Aorta (tissue), 5 donors: ENCODE measurements around the gene KIF26B. TPM values are rescaled to one million over a fixed set of nuclear protein-coding genes. Genes with fewer than 3 reads are reported as not detected.
"Not testable (repeated sequence)": the region's sequence is repeated elsewhere in the genome, so short reads cannot be mapped to it uniquely, and the experiment has no call there.

ENCODE experiments used
- ATAC-seq: fragments of 200-7000 bp; cut with Tn5 transposase; one replicate; pipeline ENCODE4 v1.9.1; 2022; ENCODE audit warnings: moderate library complexity; ENCODE audit not compliant: low FRiP score
- DNase-seq, 2 donors: peaks; one replicate each; pipeline ENCODE4 v3.0.0-alpha.2; 2020
- H3K27ac ChIP-seq, 2 donors: one replicate each; pipeline ENCODE4 v1.5.1; 2013; ENCODE audit warnings: low read length in 2 of 2, mild to moderate bottlenecking in 2 of 2, moderate library complexity in 2 of 2, control low read depth in 1 of 2, inconsistent platforms in 1 of 2, low read depth in 1 of 2
- H3K27me3 ChIP-seq, 2 donors: one replicate each; pipeline ENCODE4 v1.6.1; 2013; ENCODE audit warnings: control low read depth in 1 of 2, low read length in 1 of 2, mild to moderate bottlenecking in 1 of 2, moderate library complexity in 1 of 2; ENCODE audit not compliant: insufficient read depth in 2 of 2, control insufficient read depth in 1 of 2
- H3K36me3 ChIP-seq, 2 donors: one replicate each; pipeline ENCODE4 v1.6.1; 2013; ENCODE audit warnings: control low read depth in 1 of 2, low read length in 1 of 2, mild to moderate bottlenecking in 1 of 2; ENCODE audit not compliant: insufficient read depth in 2 of 2, control insufficient read depth in 1 of 2
- H3K4me1 ChIP-seq, 2 donors: one replicate each; pipeline ENCODE4 v1.6.1; 2013; ENCODE audit warnings: low read length in 2 of 2, control low read depth in 1 of 2, mild to moderate bottlenecking in 1 of 2, moderate library complexity in 1 of 2; ENCODE audit not compliant: insufficient read depth in 2 of 2, control insufficient read depth in 1 of 2
- H3K4me3 ChIP-seq, 2 donors: one replicate each; pipeline ENCODE4 v1.5.1; 2013; ENCODE audit warnings: low read length in 2 of 2, control low read depth in 1 of 2, mild to moderate bottlenecking in 1 of 2
- H3K9me3 ChIP-seq: one replicate; pipeline ENCODE4 v1.6.1; 2013; ENCODE audit warnings: mild to moderate bottlenecking, low read length; ENCODE audit not compliant: control insufficient read depth
- WGBS, 2 donors: extraction: QIAGEN DNeasy Blood & Tissue Kit; methylation state at CpG; one replicate each; pipeline ENCODE4 v1.1.7; 2013; 5-methylcytosine and 5-hydroxymethylcytosine counted together
- intact Hi-C, 2 donors: fragments of 100-400 bp; cut with DNase I; formaldehyde crosslinking; loops; one replicate each; pipeline versions ENCODE4 v1.14.2 to v1.15.0; 2022
- polyA plus RNA-seq, 2 donors: library from polyadenylated mRNA; stranded (reverse); fragments of 200-250 nt; gene quantifications; one replicate each; pipeline ENCODE4 v1.2.3, GENCODE V29; 2013
- total RNA-seq, 2 donors: library from RNA; stranded (reverse); fragmentation: NEBNext Ultra II Directional; extraction: Animal tissue kit (Norgen Biotek cat#: 25700); gene quantifications; one replicate each; pipeline ENCODE4 v1.2.1, GENCODE V29; 2021
- donor health status: healthy with polysubstance abuse.
- donor health status: Bipolar disorder and iron deficiency.
- donor health status: DM: no; HTN: no; CAD: no.
- donor health status: DM: no; HTN: no; CAD: no.
- donor health status: DM: yes; HTN: yes; CAD: no.

The KIF26B gene
- total and polyA plus RNA-seq, 4 donors = under 0.01 to 0.58 (median 0.30) TPM

- no peaks in the 10 kb centered on the region for H3K27me3 ChIP-seq
- DNase-seq = no peak
- no peak overlapping the region for H3K27ac ChIP-seq
- no peaks in the 10 kb centered on the region for H3K36me3 ChIP-seq
- H3K9me3 ChIP-seq = no peaks in the 10 kb centered on the region
- intact Hi-C loops = no loop called here
- WGBS, 2 donors = 71 to 83% methylated on average over 3 of the region's 3 CpGs
- no peak for ATAC-seq
- H3K4me1 ChIP-seq = no peaks in the 10 kb centered on the region
- no peak overlapping the region for H3K4me3 ChIP-seq
Measured at GRCh38 chr1:245393694-245394093, 238.9 kb downstream of the KIF26B start.

GRCh38 chr1:245395680-245396079 lies 240.9 kb downstream of the KIF26B start:
- no peak for ATAC-seq
- H3K36me3 ChIP-seq = no peaks in the 10 kb centered on the region
- no peak for DNase-seq
- no peaks in the 10 kb centered on the region for H3K27me3 ChIP-seq
- no peak overlapping the region for H3K27ac ChIP-seq
- H3K9me3 ChIP-seq = no peaks in the 10 kb centered on the region
- 29 to 31% methylated on average over 4 of the region's 4 CpGs for whole genome bisulfite sequencing, 2 donors
- no peaks in the 10 kb centered on the region for H3K4me1 ChIP-seq
- no peak overlapping the region for H3K4me3 ChIP-seq
- intact Hi-C loops = no loop called here

- no peaks in the 10 kb centered on the region for H3K4me1 ChIP-seq
- no peak overlapping the region for H3K27ac ChIP-seq
- H3K9me3 ChIP-seq = no peaks in the 10 kb centered on the region
- no peak overlapping the region for H3K4me3 ChIP-seq
- H3K27me3 ChIP-seq = no peaks in the 10 kb centered on the region
- intact Hi-C loops = no loop called here
- no peak for ATAC-seq
- DNase-seq = no peak
- no peaks in the 10 kb centered on the region for H3K36me3 ChIP-seq
- WGBS, 2 donors = 21 to 35% methylated on average over 2 of the region's 2 CpGs
Measured at GRCh38 chr1:245396615-245397014, 241.8 kb downstream of the KIF26B start.

- no peak for DNase-seq
- Histone ChIP-seq H3K4me1 (no peaks in the 10 kb centered on the region), H3K4me3 (no peak overlapping the region), H3K27me3 (no peaks in the 10 kb centered on the region), H3K9me3 (no peaks in the 10 kb centered on the region), H3K27ac (no peak overlapping the region), H3K36me3 (no peaks in the 10 kb centered on the region)
- intact Hi-C loops = no loop called here
- ATAC-seq = no peak
- WGBS, 2 donors = 73 to 77% methylated on average over 3 of the region's 3 CpGs
Measured at GRCh38 chr1:245397771-245398170, 243.0 kb downstream of the KIF26B start.

- H3K9me3 ChIP-seq = no peaks in the 10 kb centered on the region
- WGBS, 2 donors = 86 to 87% methylated on average over 5 of the region's 5 CpGs
- no peak for ATAC-seq
Measured at GRCh38 chr1:245398180-245398579, 243.4 kb downstream of the KIF26B start.

GRCh38 chr1:245401881-245402587 lies 247.2 kb downstream of the KIF26B start:
- Histone ChIP-seq H3K9me3 (no peaks in the 10 kb centered on the region), H3K27ac (no peak overlapping the region), H3K4me1 (no peaks in the 10 kb centered on the region), H3K27me3 (no peaks in the 10 kb centered on the region), H3K36me3 (no peaks in the 10 kb centered on the region), H3K4me3 (no peak overlapping the region)
- DNase-seq = no peak
- intact Hi-C loops = no loop called here
- WGBS, 2 donors = 71 to 76% methylated on average over 7 of the region's 7 CpGs
- no peak for ATAC-seq

More at GRCh38 chr1:245398180-245398579, 243.4 kb downstream of the KIF26B start:
- H3K27ac ChIP-seq = no peak overlapping the region
- DNase-seq = no peak
- H3K27me3 ChIP-seq = no peaks in the 10 kb centered on the region
- no peaks in the 10 kb centered on the region for H3K4me1 ChIP-seq
- intact Hi-C loops = no loop called here
- no peak overlapping the region for H3K4me3 ChIP-seq
- H3K36me3 ChIP-seq = no peaks in the 10 kb centered on the region

- H3K9me3 ChIP-seq, H3K4me3 ChIP-seq, ATAC-seq, H3K27me3 ChIP-seq, H3K36me3 ChIP-seq, DNase-seq, H3K4me1 ChIP-seq, intact Hi-C loops, H3K27ac ChIP-seq: not testable (repeated sequence)
- 82 to 89% methylated on average over 4 of the region's 4 CpGs for WGBS, 2 donors
Measured at GRCh38 chr1:245402998-245403397, 248.2 kb downstream of the KIF26B start.

- no peak for DNase-seq
- Histone ChIP-seq H3K27ac (no peak overlapping the region), H3K36me3 (no peaks in the 10 kb centered on the region), H3K4me3 (no peak overlapping the region), H3K4me1 (no peaks in the 10 kb centered on the region), H3K27me3 (no peaks in the 10 kb centered on the region), H3K9me3 (no peaks in the 10 kb centered on the region)
- no peak for ATAC-seq
- 54 to 61% methylated on average over 1 of the region's 1 CpG for WGBS, 2 donors
- intact Hi-C loops = no loop called here
Measured at GRCh38 chr1:245404527-245404926, 249.7 kb downstream of the KIF26B start.

- Histone ChIP-seq H3K4me1 (no peaks in the 10 kb centered on the region), H3K9me3 (no peaks in the 10 kb centered on the region), H3K27me3 (no peaks in the 10 kb centered on the region), H3K36me3 (no peaks in the 10 kb centered on the region), H3K4me3 (no peak overlapping the region), H3K27ac (no peak overlapping the region)
- intact Hi-C loops = no loop called here
- no peak for DNase-seq
- 57 to 63% methylated on average over 4 of the region's 4 CpGs for WGBS, 2 donors
- no peak for ATAC-seq
Measured at GRCh38 chr1:245404952-245405351, 250.2 kb downstream of the KIF26B start.
